Measurements from ENCODE around the gene TMEM178B. TPM values are rescaled to one million over a fixed set of nuclear protein-coding genes. Genes with fewer than 3 reads are reported as not detected.

The TMEM178B gene
- polyA plus RNA-seq, 4 donors, result 0.30 to 0.69 TPM; not detected in 2

DNA sequence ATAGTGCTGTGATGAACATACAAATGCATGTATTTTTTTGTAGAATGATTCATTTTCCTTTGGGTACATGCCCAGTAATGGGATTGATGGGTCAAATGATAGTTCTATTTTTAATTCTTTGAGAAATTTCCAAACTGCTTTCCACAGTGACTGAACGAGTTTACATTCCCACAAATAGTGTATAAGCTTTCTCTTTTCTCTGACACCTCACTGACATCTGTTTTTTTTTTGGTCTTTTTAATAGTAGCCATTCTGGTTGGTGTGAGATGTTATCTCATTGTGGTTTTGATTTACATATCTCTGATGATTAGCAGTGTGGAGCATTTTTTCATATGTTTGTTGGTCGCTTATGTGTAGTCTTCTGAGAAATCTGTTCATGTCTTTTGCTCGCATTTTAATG is 282.3 kb downstream of the TMEM178B start:
- Histone ChIP-seq H3K27me3 (ENCODE audit: control insufficient read depth in 3 of 3, insufficient read depth in 3 of 3, low read length in 3 of 3) (peaks cover 0 to 3% (median 0%) of the 10 kb centered on the region in 3 donors), H3K36me3 (ENCODE audit: control insufficient read depth in 3 of 3, insufficient read depth in 2 of 3, low read depth in 1 of 3, low read length in 3 of 3) (no peaks in the 10 kb centered on the region), H3K9me3 (ENCODE audit: control insufficient read depth in 2 of 2, insufficient read depth in 1 of 2, low read depth in 1 of 2, low read length in 1 of 2) (no peaks in the 10 kb centered on the region), H3K4me1 (ENCODE audit: control insufficient read depth in 3 of 3, insufficient read depth in 2 of 3, low read depth in 1 of 3, low read length in 2 of 3) (no peaks in the 10 kb centered on the region), H3K4me3 (ENCODE audit: low read depth in 1 of 3, low read length in 3 of 3) (no peak overlapping the region), H3K27ac (ENCODE audit: low read depth in 1 of 3, low read length in 2 of 3) (no peak overlapping the region)
- 62 to 75% (median 68%) methylated on average over 3 of the region's 3 CpGs for WGBS, 3 donors
- FAIRE-seq (no peak), DNase-seq (no peak)

DNA sequence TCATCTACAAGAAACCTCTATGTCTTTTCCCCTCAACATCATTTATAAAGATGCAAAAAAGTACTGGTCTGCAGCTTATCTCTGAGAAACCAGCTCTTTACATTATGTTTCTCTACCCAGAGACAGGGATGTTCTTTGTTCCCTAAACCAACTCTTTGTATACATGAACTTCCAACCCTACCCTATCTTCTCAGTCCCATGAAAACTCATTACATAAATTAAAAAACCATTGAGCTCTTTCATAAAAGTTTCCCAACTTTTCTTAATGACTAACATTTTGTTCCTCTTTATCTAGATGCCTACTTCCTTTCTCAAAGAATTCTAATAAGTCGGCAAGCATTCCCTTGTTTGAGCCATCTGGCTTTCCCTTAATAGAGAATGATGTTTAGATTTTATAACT is 284.5 kb downstream of the TMEM178B start:
- WGBS, 3 donors, result 85 to 94% (median 91%) methylated on average over 1 of the region's 1 CpG
- no peak for FAIRE-seq
- H3K4me3 ChIP-seq (ENCODE audit: low read depth in 1 of 3, low read length in 3 of 3), result no peak overlapping the region
- H3K4me1 ChIP-seq (ENCODE audit: control insufficient read depth in 3 of 3, insufficient read depth in 2 of 3, low read depth in 1 of 3, low read length in 2 of 3), result no peaks in the 10 kb centered on the region
- no peaks in the 10 kb centered on the region for H3K9me3 ChIP-seq (ENCODE audit: control insufficient read depth in 2 of 2, insufficient read depth in 1 of 2, low read depth in 1 of 2, low read length in 1 of 2)
- H3K36me3 ChIP-seq (ENCODE audit: control insufficient read depth in 3 of 3, insufficient read depth in 2 of 3, low read depth in 1 of 3, low read length in 3 of 3), result no peaks in the 10 kb centered on the region
- no peak overlapping the region for H3K27ac ChIP-seq (ENCODE audit: low read depth in 1 of 3, low read length in 2 of 3)
- peaks cover 0 to 3% (median 0%) of the 10 kb centered on the region in 3 donors for H3K27me3 ChIP-seq (ENCODE audit: control insufficient read depth in 3 of 3, insufficient read depth in 3 of 3, low read length in 3 of 3)
- no peak for DNase-seq

DNA sequence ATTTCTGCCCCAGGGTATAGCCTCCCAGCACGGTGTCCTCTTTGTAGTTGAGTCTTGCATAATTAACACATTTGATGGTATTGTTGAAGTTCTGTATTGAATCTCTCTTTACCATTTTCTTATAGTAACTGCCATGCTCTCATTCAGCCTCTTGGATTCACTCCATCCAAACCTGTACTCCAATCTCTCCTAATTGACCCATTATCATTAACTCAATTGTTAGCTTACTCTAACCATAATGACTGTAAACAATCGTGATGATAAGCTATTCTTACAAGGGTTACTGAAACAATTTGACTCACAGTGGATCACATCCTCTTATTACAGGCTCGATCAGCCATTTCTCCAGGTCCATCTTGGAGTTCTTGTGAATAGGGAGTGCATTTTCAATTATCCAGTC is 285.4 kb downstream of the TMEM178B start:
- Histone ChIP-seq H3K4me1 (ENCODE audit: control insufficient read depth in 3 of 3, insufficient read depth in 2 of 3, low read depth in 1 of 3, low read length in 2 of 3) (no peaks in the 10 kb centered on the region), H3K27me3 (ENCODE audit: control insufficient read depth in 3 of 3, insufficient read depth in 3 of 3, low read length in 3 of 3) (peaks cover 0 to 3% (median 0%) of the 10 kb centered on the region in 3 donors), H3K36me3 (ENCODE audit: control insufficient read depth in 3 of 3, insufficient read depth in 2 of 3, low read depth in 1 of 3, low read length in 3 of 3) (no peaks in the 10 kb centered on the region), H3K4me3 (ENCODE audit: low read depth in 1 of 3, low read length in 3 of 3) (no peak overlapping the region), H3K27ac (ENCODE audit: low read depth in 1 of 3, low read length in 2 of 3) (no peak overlapping the region), H3K9me3 (ENCODE audit: control insufficient read depth in 2 of 2, insufficient read depth in 1 of 2, low read depth in 1 of 2, low read length in 1 of 2) (no peaks in the 10 kb centered on the region)
- FAIRE-seq, result no peak
- DNase-seq, result no peak
- 32 to 58% (median 38%) methylated on average over 3 of the region's 3 CpGs for WGBS, 3 donors

DNA sequence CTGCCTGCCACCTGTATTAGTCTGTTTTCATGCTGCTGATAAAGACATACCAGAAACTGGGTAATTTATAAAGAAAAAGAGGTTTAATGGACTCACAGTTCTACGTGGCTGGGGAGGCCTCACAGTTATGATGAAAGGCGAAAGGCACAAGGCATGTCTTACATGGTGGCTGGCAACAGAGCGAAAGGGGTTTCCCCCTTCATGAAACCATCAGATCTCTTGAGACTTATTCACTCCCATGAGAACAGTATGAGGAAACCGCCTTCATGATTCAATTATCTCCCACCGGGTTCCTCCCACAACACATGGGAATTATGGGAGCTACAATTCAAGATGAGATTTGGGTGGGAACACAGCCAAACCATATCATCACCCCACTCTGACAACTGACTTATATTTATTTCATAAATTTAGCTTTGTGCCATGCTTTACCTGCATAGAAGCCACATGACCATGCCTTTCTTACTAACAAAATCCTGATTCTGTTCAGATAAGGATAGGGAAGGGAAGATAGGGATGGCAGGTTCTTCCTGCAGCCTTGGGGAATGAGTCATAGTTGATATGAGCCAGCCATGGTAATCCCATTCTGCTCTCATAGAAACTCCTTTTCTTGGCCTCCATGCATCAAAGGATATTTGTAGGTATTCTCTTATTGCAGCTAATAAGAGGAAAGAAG is 286.0 kb downstream of the TMEM178B start:
- WGBS, 3 donors, result 77 to 83% (median 82%) methylated on average over 5 of the region's 5 CpGs
- no peak overlapping the region for H3K27ac ChIP-seq (ENCODE audit: low read depth in 1 of 3, low read length in 2 of 3)
- no peak overlapping the region for H3K4me3 ChIP-seq (ENCODE audit: low read depth in 1 of 3, low read length in 3 of 3)
- no peak for DNase-seq
- no peak for FAIRE-seq
- no peaks in the 10 kb centered on the region for H3K9me3 ChIP-seq (ENCODE audit: control insufficient read depth in 2 of 2, insufficient read depth in 1 of 2, low read depth in 1 of 2, low read length in 1 of 2)
- no peaks in the 10 kb centered on the region for H3K4me1 ChIP-seq (ENCODE audit: control insufficient read depth in 3 of 3, insufficient read depth in 2 of 3, low read depth in 1 of 3, low read length in 2 of 3)
- no peaks in the 10 kb centered on the region for H3K36me3 ChIP-seq (ENCODE audit: control insufficient read depth in 3 of 3, insufficient read depth in 2 of 3, low read depth in 1 of 3, low read length in 3 of 3)
- peaks cover 0 to 3% (median 0%) of the 10 kb centered on the region in 3 donors for H3K27me3 ChIP-seq (ENCODE audit: control insufficient read depth in 3 of 3, insufficient read depth in 3 of 3, low read length in 3 of 3)

DNA sequence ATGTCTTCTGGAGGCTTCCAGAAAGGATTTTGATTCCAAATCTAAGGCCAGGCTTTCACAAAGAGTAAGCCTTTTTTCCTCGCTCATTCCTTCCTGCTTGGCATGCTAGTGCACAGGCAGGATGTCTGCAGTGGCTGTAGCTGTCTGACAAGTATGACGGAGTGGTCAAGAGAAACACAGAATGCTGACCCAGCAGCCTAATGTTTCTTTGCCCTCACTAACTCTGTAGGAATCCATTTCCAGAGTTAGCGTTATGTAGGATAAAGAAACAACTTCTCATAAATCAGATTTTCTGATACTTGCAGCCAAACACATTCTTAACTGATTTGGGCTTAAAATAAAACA is 286.5 kb downstream of the TMEM178B start:
- WGBS, 3 donors, result 77 to 96% (median 85%) methylated on average over 3 of the region's 3 CpGs
- H3K9me3 ChIP-seq (ENCODE audit: control insufficient read depth in 2 of 2, insufficient read depth in 1 of 2, low read depth in 1 of 2, low read length in 1 of 2), result no peaks in the 10 kb centered on the region
- no peak for FAIRE-seq
- no peak overlapping the region for H3K4me3 ChIP-seq (ENCODE audit: low read depth in 1 of 3, low read length in 3 of 3)
- H3K27ac ChIP-seq (ENCODE audit: low read depth in 1 of 3, low read length in 2 of 3), result no peak overlapping the region
- H3K27me3 ChIP-seq (ENCODE audit: control insufficient read depth in 3 of 3, insufficient read depth in 3 of 3, low read length in 3 of 3), result no peaks in the 10 kb centered on the region
- H3K36me3 ChIP-seq (ENCODE audit: control insufficient read depth in 3 of 3, insufficient read depth in 2 of 3, low read depth in 1 of 3, low read length in 3 of 3), result no peaks in the 10 kb centered on the region
- no peaks in the 10 kb centered on the region for H3K4me1 ChIP-seq (ENCODE audit: control insufficient read depth in 3 of 3, insufficient read depth in 2 of 3, low read depth in 1 of 3, low read length in 2 of 3)
- DNase-seq, result no peak

DNA sequence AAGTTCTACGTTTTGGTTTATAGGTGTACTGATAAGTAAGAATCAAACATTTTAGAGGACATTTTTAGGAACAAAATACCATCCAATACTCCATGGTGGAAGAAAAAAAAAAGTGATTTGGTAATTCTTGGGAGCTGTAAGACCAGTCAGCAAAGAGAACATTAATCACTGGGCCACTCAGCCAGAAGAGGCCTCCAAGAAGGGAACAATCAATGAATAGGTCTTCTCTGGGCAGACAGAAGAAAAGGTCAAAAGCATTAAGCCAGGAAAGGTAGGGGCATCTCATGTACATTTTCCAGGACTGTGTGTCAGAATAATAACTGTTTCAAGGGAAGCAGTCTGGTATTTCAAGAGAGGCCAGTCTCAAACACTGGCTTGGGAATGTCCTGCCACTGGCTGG is 286.9 kb downstream of the TMEM178B start:
- no peak for FAIRE-seq
- WGBS, 3 donors, result 17 to 47% (median 23%) methylated on average over 1 of the region's 1 CpG
- no peak overlapping the region for H3K4me3 ChIP-seq (ENCODE audit: low read depth in 1 of 3, low read length in 3 of 3)

DNA sequence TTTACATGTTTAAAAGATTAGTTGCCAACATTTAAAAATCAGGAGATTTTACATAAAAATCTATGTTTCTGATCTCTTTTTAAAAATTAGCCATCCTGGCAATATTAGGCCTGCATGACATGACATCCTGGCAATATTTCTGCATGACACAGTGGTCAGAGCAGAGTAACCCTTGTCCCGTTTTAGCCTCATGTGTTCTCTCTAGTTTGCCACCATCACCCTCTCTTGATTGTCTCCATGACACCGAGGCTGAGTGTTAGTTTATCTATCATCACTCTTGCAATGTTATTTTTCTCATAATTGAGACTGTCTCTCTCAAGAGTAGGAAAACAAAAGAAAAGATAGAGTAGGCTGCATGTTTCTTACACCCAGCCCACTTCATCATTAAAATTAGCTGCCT is 287.6 kb downstream of the TMEM178B start:
- H3K4me3 ChIP-seq (ENCODE audit: low read depth in 1 of 3, low read length in 3 of 3), result no peak overlapping the region
- peaks cover 0 to 3% (median 0%) of the 10 kb centered on the region in 3 donors for H3K27me3 ChIP-seq (ENCODE audit: control insufficient read depth in 3 of 3, insufficient read depth in 3 of 3, low read length in 3 of 3)
- H3K4me1 ChIP-seq (ENCODE audit: control insufficient read depth in 3 of 3, insufficient read depth in 2 of 3, low read depth in 1 of 3, low read length in 2 of 3), result no peaks in the 10 kb centered on the region
- no peak for DNase-seq
- no peaks in the 10 kb centered on the region for H3K36me3 ChIP-seq (ENCODE audit: control insufficient read depth in 3 of 3, insufficient read depth in 2 of 3, low read depth in 1 of 3, low read length in 3 of 3)
- FAIRE-seq, result no peak
- 64 to 74% (median 71%) methylated on average over 2 of the region's 2 CpGs for WGBS, 3 donors
- no peaks in the 10 kb centered on the region for H3K9me3 ChIP-seq (ENCODE audit: control insufficient read depth in 2 of 2, insufficient read depth in 1 of 2, low read depth in 1 of 2, low read length in 1 of 2)
- no peak overlapping the region for H3K27ac ChIP-seq (ENCODE audit: low read depth in 1 of 3, low read length in 2 of 3)

More for the DNA sequence above, 286.9 kb downstream of the TMEM178B start:
- Histone ChIP-seq H3K9me3 (ENCODE audit: control insufficient read depth in 2 of 2, insufficient read depth in 1 of 2, low read depth in 1 of 2, low read length in 1 of 2) (no peaks in the 10 kb centered on the region), H3K27ac (ENCODE audit: low read depth in 1 of 3, low read length in 2 of 3) (no peak overlapping the region), H3K27me3 (ENCODE audit: control insufficient read depth in 3 of 3, insufficient read depth in 3 of 3, low read length in 3 of 3) (no peaks in the 10 kb centered on the region), H3K36me3 (ENCODE audit: control insufficient read depth in 3 of 3, insufficient read depth in 2 of 3, low read depth in 1 of 3, low read length in 3 of 3) (no peaks in the 10 kb centered on the region), H3K4me1 (ENCODE audit: control insufficient read depth in 3 of 3, insufficient read depth in 2 of 3, low read depth in 1 of 3, low read length in 2 of 3) (no peaks in the 10 kb centered on the region)
- DNase-seq, result no peak

DNA sequence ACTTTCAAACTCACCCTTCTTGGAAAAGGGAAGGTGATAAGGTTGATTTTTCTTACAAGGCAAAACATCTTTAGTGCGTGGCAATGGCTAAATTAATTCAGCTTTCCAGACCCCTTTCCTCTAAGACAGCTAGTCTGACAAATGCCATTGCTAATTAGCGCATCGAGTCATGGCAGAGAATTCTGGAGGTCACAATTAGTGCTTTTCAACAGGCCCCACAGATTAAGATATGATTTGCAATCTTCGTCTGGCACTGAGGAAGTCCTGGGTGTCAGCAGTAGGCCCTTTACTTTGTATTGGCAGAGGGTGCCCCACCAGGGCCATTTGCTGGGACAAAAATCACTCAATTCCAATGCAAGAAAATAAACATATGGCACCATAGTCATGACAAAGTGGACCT is 288.1 kb downstream of the TMEM178B start:
- WGBS, 3 donors, result 81 to 86% (median 84%) methylated on average over 4 of the region's 4 CpGs
- Histone ChIP-seq H3K36me3 (ENCODE audit: control insufficient read depth in 3 of 3, insufficient read depth in 2 of 3, low read depth in 1 of 3, low read length in 3 of 3) (no peaks in the 10 kb centered on the region), H3K4me3 (ENCODE audit: low read depth in 1 of 3, low read length in 3 of 3) (no peak overlapping the region), H3K27me3 (ENCODE audit: control insufficient read depth in 3 of 3, insufficient read depth in 3 of 3, low read length in 3 of 3) (peaks cover 0 to 3% (median 0%) of the 10 kb centered on the region in 3 donors), H3K27ac (ENCODE audit: low read depth in 1 of 3, low read length in 2 of 3) (no peak overlapping the region), H3K4me1 (ENCODE audit: control insufficient read depth in 3 of 3, insufficient read depth in 2 of 3, low read depth in 1 of 3, low read length in 2 of 3) (no peaks in the 10 kb centered on the region), H3K9me3 (ENCODE audit: control insufficient read depth in 2 of 2, insufficient read depth in 1 of 2, low read depth in 1 of 2, low read length in 1 of 2) (no peaks in the 10 kb centered on the region)
- DNase-seq (no peak), FAIRE-seq (no peak)
